HG02852 (cell line): ENCODE results near the gene AGBL4.
"Not testable (repeated sequence)": the region's sequence is repeated elsewhere in the genome, so short reads cannot be mapped to it uniquely, and the experiment has no call there.

Experiments used
- ATAC-seq: cut with Tn5 transposase; IDR thresholded peaks from one replicate; pipeline ENCODE4 v1.9.1; 2021; ENCODE audit warnings: mild to moderate bottlenecking, moderate library complexity; ENCODE audit not compliant: unreplicated experiment

AGBL4 gene

GRCh38 chr1:48523558-48523957, 1500.2 kb downstream of the AGBL4 start:
- no peak for ATAC-seq

GRCh38 chr1:48519896-48520295, 1503.9 kb downstream of the AGBL4 start:
- ATAC-seq = not testable (repeated sequence)

GRCh38 chr1:48506870-48507269, 1516.9 kb downstream of the AGBL4 start:
- no peak for ATAC-seq

GRCh38 chr1:48500541-48501450, 1523.0 kb downstream of the AGBL4 start:
- ATAC-seq = no peak

- no peak for ATAC-seq
Observed at GRCh38 chr1:48499211-48499735, 1524.5 kb downstream of the AGBL4 start.

GRCh38 chr1:48498096-48498791, 1525.5 kb downstream of the AGBL4 start:
- peak; percentile 83 for ATAC-seq

GRCh38 chr1:48495911-48496310, 1527.8 kb downstream of the AGBL4 start:
- ATAC-seq = no peak

GRCh38 chr1:48495166-48495565, 1528.6 kb downstream of the AGBL4 start:
- no peak for ATAC-seq

- no peak for ATAC-seq
Observed at GRCh38 chr1:48493970-48494769, 1529.6 kb downstream of the AGBL4 start.

GRCh38 chr1:48493041-48493440, 1530.7 kb downstream of the AGBL4 start:
- no peak for ATAC-seq

GRCh38 chr1:48492392-48492791, 1531.4 kb downstream of the AGBL4 start:
- no peak for ATAC-seq

- ATAC-seq = no peak
Observed at GRCh38 chr1:48488721-48489120, 1535.0 kb downstream of the AGBL4 start.
